ENCODE results near the gene NCCRP1.

- no peak for TF ChIP-seq CTCF (IDR thresholded peaks at IDR 0.05)
- no peak for TF ChIP-seq EP300 (IDR thresholded peaks at IDR 0.05)
Measured at GRCh38 chr19:39223703-39224279, 27.0 kb downstream of the NCCRP1 start.
